Measurements from ENCODE around the gene HTR3C. TPM values are rescaled to one million over a fixed set of nuclear protein-coding genes. Genes with fewer than 3 reads are reported as not detected.
"Not testable (repeated sequence)": the region's sequence is repeated elsewhere in the genome, so short reads cannot be mapped to it uniquely, and the experiment has no call there.

The HTR3C gene
- total RNA-seq, 3 donors from 2014 or later = not detected

- intact Hi-C loops (cut with DNase I; ENCODE audit: low total_unique reads) = no loop called here
- H3K4me3 ChIP-seq = peak overlapping the region; percentile 80 to 97 (median 95)
- no peak for TF ChIP-seq POLR2AphosphoS5 (IDR thresholded peaks at IDR 0.05)
- peak in 2 of 3 donors; percentile 77 to 92 for TF ChIP-seq CTCF (IDR thresholded peaks at IDR 0.05)
- TF ChIP-seq POLR2A (IDR thresholded peaks at IDR 0.05) = no peak
Observed at GRCh38 chr3:184016811-184017671, 35.8 kb upstream of the HTR3C start.

DNA sequence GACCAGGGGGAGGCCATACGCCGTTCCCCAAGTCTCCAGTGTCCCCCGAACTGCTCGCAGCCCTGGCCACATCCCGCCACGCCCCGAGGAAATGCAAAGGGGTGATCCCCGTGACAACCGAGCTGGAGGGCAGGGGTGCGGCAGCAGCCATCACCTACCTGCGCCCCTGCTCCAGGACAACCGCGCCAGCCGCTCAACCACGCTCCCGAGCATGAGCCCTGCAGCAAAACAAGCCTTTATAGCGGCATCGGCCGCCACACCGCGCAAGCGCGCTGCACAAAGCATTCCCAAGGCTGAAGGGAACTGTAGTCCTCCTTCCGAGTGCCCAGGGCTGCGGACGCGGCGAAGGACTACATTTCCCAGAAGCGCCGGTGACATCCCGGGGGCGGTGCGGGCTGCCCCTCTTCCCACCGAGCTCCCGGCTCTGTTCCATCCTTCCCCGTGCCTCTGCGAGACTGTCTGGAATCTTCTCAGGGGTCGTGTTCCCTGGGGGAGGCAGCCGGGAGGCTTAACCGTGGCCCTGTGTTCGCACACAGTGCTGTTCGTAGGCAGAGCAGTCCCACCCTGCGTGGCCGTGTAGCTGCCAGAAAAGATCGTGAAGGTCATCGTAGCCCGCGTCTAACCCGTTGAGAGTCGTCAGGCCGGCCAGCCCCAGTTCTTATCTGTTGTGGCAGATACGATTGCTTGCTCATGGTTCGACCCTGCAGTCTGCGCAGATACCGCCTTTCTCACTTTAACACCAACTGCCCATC lies 35.0 kb upstream of the HTR3C start, which contains the start of gene ABCC5:
ABCC5 (minus strand) TSS at position 213 of the 752 bp plus-strand sequence. CDS start 3,492 bp downstream, outside the sequence.
- H3K36me3 ChIP-seq = no peaks in the 10 kb centered on the region
- H3K4me3 ChIP-seq = peak within 1 kb of the TSS; percentile 80 to 97 (median 95)
- H3K9me3 ChIP-seq = no peaks in the 10 kb centered on the region
- peak in 1 of 3 donors; percentile 57 for TF ChIP-seq CTCF (IDR thresholded peaks at IDR 0.05)
- peak in 2 of 3 donors; percentile 26 to 48 for TF ChIP-seq POLR2AphosphoS5 (IDR thresholded peaks at IDR 0.05)
- TF ChIP-seq POLR2A (IDR thresholded peaks at IDR 0.05) = no peak
- intact Hi-C loops (cut with DNase I; ENCODE audit: low total_unique reads) = no loop called here
- no peaks in the 10 kb centered on the region for H3K27me3 ChIP-seq
- DNase-seq (ENCODE audit: low spot score in 2 of 2) = peak; percentile 78 to 81
- peaks cover 0 to 6% of the 10 kb centered on the region in 2 donors for H3K4me1 ChIP-seq
- peak within 1 kb of the TSS; percentile 68 to 77 for H3K27ac ChIP-seq

More at GRCh38 chr3:184016811-184017671, 35.8 kb upstream of the HTR3C start:
- no peak for DNase-seq (ENCODE audit: low spot score in 2 of 2)
- no peaks in the 10 kb centered on the region for H3K36me3 ChIP-seq
- H3K27ac ChIP-seq = peak overlapping the region in 1 of 2 donors; percentile 77
- H3K4me1 ChIP-seq = peaks cover 0 to 6% of the 10 kb centered on the region in 2 donors
- no peaks in the 10 kb centered on the region for H3K27me3 ChIP-seq
- H3K9me3 ChIP-seq = no peaks in the 10 kb centered on the region

GRCh38 chr3:184018424-184018973 lies 34.3 kb upstream of the HTR3C start:
- no peak for DNase-seq (ENCODE audit: low spot score in 2 of 2)
- TF ChIP-seq POLR2AphosphoS5 (IDR thresholded peaks at IDR 0.05) = no peak
- TF ChIP-seq POLR2A (IDR thresholded peaks at IDR 0.05) = no peak
- no peak for TF ChIP-seq CTCF (IDR thresholded peaks at IDR 0.05)
- Histone ChIP-seq H3K9me3 (no peaks in the 10 kb centered on the region), H3K4me3 (peak overlapping the region; percentile 80 to 97 (median 95)), H3K4me1 (peaks cover 0 to 6% of the 10 kb centered on the region in 2 donors), H3K27ac (peak overlapping the region; percentile 68 to 77), H3K36me3 (no peaks in the 10 kb centered on the region), H3K27me3 (no peaks in the 10 kb centered on the region)
- intact Hi-C loops (cut with DNase I; ENCODE audit: low total_unique reads) = no loop called here

- DNase-seq (ENCODE audit: low spot score in 2 of 2) = no peak
- TF ChIP-seq POLR2A (IDR thresholded peaks at IDR 0.05) = no peak
- TF ChIP-seq POLR2AphosphoS5 (IDR thresholded peaks at IDR 0.05) = no peak
- no peak for TF ChIP-seq CTCF (IDR thresholded peaks at IDR 0.05)
- no peak overlapping the region for H3K27ac ChIP-seq
Observed at GRCh38 chr3:184022323-184022722, 30.5 kb upstream of the HTR3C start.

GRCh38 chr3:184025256-184025655 lies 27.6 kb upstream of the HTR3C start:
- H3K4me3 ChIP-seq; H3K4me1 ChIP-seq; H3K9me3 ChIP-seq; H3K36me3 ChIP-seq; H3K27me3 ChIP-seq; H3K27ac ChIP-seq; DNase-seq (ENCODE audit: low spot score in 2 of 2): not testable (repeated sequence)
- intact Hi-C loops (cut with DNase I; ENCODE audit: low total_unique reads) = loop anchor here (10.0 kb wide), 1 partner anchor 120 kb away; no protein-coding TSS in a partner anchor

More at GRCh38 chr3:184022323-184022722, 30.5 kb upstream of the HTR3C start:
- H3K36me3 ChIP-seq = no peaks in the 10 kb centered on the region
- no peaks in the 10 kb centered on the region for H3K9me3 ChIP-seq
- intact Hi-C loops (cut with DNase I; ENCODE audit: low total_unique reads) = loop anchor here (10.0 kb wide), 1 partner anchor 118 kb away; no protein-coding TSS in a partner anchor
- H3K27me3 ChIP-seq = no peaks in the 10 kb centered on the region
- H3K4me1 ChIP-seq = no peaks in the 10 kb centered on the region
- H3K4me3 ChIP-seq = no peak overlapping the region

DNA sequence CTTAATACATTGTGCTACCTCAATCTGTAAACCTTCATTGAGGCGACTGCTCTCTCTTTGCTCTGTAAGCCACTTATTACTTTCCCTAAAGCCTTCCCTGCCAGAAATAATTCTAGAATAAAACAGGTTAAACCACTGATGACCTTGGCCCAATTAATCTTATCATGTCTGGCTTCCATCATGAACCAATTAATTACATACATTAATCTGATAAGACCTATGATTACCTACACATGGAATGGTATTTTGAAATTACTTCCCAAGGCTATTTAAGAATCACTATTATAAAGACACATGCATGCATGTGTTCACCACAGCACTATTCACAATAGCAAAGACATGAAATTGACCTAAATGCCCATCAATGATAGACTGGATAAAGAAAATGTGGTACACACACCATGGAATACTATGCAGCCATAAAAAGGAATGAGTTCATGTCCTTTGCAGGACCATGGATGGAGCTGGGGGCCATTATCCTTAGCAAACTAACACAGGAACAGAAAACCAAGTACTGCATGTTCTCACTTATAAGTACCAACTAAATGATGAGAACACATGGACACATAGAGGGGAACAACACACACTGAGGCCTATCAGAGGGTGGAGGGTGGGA lies 24.5 kb upstream of the HTR3C start:
- intact Hi-C loops (cut with DNase I; ENCODE audit: low total_unique reads) = loop anchor here (10.0 kb wide), 1 partner anchor 124 kb away; no protein-coding TSS in a partner anchor
- H3K27me3 ChIP-seq; H3K4me3 ChIP-seq; H3K4me1 ChIP-seq; DNase-seq (ENCODE audit: low spot score in 2 of 2); H3K9me3 ChIP-seq; H3K27ac ChIP-seq; H3K36me3 ChIP-seq: not testable (repeated sequence)
